GM19025 (cell line): Measurements from ENCODE around the gene HABP4.

ENCODE experiments used
- ATAC-seq: cut with Tn5 transposase; IDR thresholded peaks from one replicate; pipeline ENCODE4 v1.9.1; 2021; ENCODE audit warnings: mild to moderate bottlenecking, low read depth, moderate library complexity; ENCODE audit not compliant: unreplicated experiment

Gene HABP4

GRCh38 chr9:96467784-96468183, 17.8 kb downstream of the HABP4 start:
- ATAC-seq: no peak

- ATAC-seq: no peak
These were observed 26.0 kb downstream of the HABP4 start for GRCh38 chr9:96476013-96476412.

GRCh38 chr9:96476591-96476990, 26.6 kb downstream of the HABP4 start:
- ATAC-seq: no peak

GRCh38 chr9:96478829-96479371, 28.9 kb downstream of the HABP4 start:
- ATAC-seq: peak; percentile 72

GRCh38 chr9:96480736-96481135, 30.8 kb downstream of the HABP4 start:
- ATAC-seq: no peak

- no peak for ATAC-seq
These were observed 32.5 kb downstream of the HABP4 start for GRCh38 chr9:96482476-96482875.

GRCh38 chr9:96483197-96483596, 33.2 kb downstream of the HABP4 start:
- ATAC-seq: no peak

- ATAC-seq: no peak
These were observed 33.9 kb downstream of the HABP4 start for GRCh38 chr9:96483733-96484390.

- peak; percentile 92 for ATAC-seq
These were observed 34.6 kb downstream of the HABP4 start for GRCh38 chr9:96484521-96484931.

GRCh38 chr9:96485280-96485679, 35.3 kb downstream of the HABP4 start:
- ATAC-seq: no peak

GRCh38 chr9:96486386-96487028, 36.5 kb downstream of the HABP4 start:
- ATAC-seq: no peak

GRCh38 chr9:96487029-96487396, 37.0 kb downstream of the HABP4 start:
- ATAC-seq: no peak

GRCh38 chr9:96487949-96488348, 38.0 kb downstream of the HABP4 start:
- ATAC-seq: no peak

GRCh38 chr9:96489482-96489979, 39.6 kb downstream of the HABP4 start:
- ATAC-seq: no peak

GRCh38 chr9:96490534-96491078, 40.6 kb downstream of the HABP4 start:
- ATAC-seq: no peak

- no peak for ATAC-seq
These were observed 41.3 kb downstream of the HABP4 start for GRCh38 chr9:96491079-96491879.

- no peak for ATAC-seq
These were observed 42.0 kb downstream of the HABP4 start for GRCh38 chr9:96491880-96492525.

GRCh38 chr9:96492993-96493531, 43.1 kb downstream of the HABP4 start:
- ATAC-seq: no peak

GRCh38 chr9:96493757-96494156, 43.8 kb downstream of the HABP4 start:
- no peak for ATAC-seq

- ATAC-seq: no peak
These were observed 44.3 kb downstream of the HABP4 start for GRCh38 chr9:96494215-96494800.
